Large intestine (tissue), 3 donors: ENCODE data around the gene STT3A. TPM values are rescaled to one million over a fixed set of nuclear protein-coding genes. Genes with fewer than 3 reads are reported as not detected.

ENCODE experiments used
- DNase-seq, 2 donors: peaks; one replicate each; pipeline versions ENCODE4 v3.0.0 to v3.0.0-alpha.2; 2013
- H3K27ac ChIP-seq: one replicate; pipeline ENCODE4 v1.5.1; 2013; ENCODE audit warnings: low read length
- H3K27me3 ChIP-seq: 2 replicates; pipeline ENCODE4 v1.6.1; 2013; ENCODE audit warnings: low read length; ENCODE audit not compliant: control insufficient read depth, insufficient read depth
- H3K36me3 ChIP-seq: 2 replicates; pipeline ENCODE4 v1.6.1; 2013; ENCODE audit warnings: low read length; ENCODE audit not compliant: control insufficient read depth, insufficient read depth
- H3K4me1 ChIP-seq: one replicate; pipeline ENCODE4 v1.6.1; 2013; ENCODE audit warnings: low read length; ENCODE audit not compliant: control insufficient read depth, insufficient read depth
- H3K4me3 ChIP-seq: one replicate; pipeline ENCODE4 v1.5.1; 2013; ENCODE audit warnings: low read length
- H3K9me3 ChIP-seq: one replicate; pipeline ENCODE4 v1.6.1; 2013; ENCODE audit warnings: mild to moderate bottlenecking, low read depth, low read length, moderate library complexity; ENCODE audit not compliant: control insufficient read depth
- WGBS: methylation state at CpG from one replicate; pipeline ENCODE4 v1.1.5; 2013; ENCODE audit warnings: low lambda C conversion rate; ENCODE audit not compliant: insufficient coverage; 5-methylcytosine and 5-hydroxymethylcytosine counted together
- polyA plus RNA-seq: library from polyadenylated mRNA; unstranded; fragments of 120-200 nt; gene quantifications from one replicate; pipeline ENCODE4 v1.2.1, GENCODE V29; 2013

The STT3A gene
- polyA plus RNA-seq, 1 donor, result 183 TPM

- DNase-seq, result no peak
- no peaks in the 10 kb centered on the region for H3K9me3 ChIP-seq
- no CpG with 5 or more reads among the region's 1 CpG for WGBS
Observed at GRCh38 chr11:125585487-125585886, 7.2 kb upstream of the STT3A start.

GRCh38 chr11:125586623-125587022 is 6.0 kb upstream of the STT3A start:
- Histone ChIP-seq H3K4me3 (no peak overlapping the region), H3K27ac (no peak overlapping the region), H3K27me3 (no peaks in the 10 kb centered on the region), H3K9me3 (no peaks in the 10 kb centered on the region), H3K4me1 (no peaks in the 10 kb centered on the region), H3K36me3 (peaks cover 24% of the 10 kb centered on the region)
- no peak for DNase-seq
- WGBS, result no CpG with 5 or more reads among the region's 3 CpGs

More at GRCh38 chr11:125585487-125585886, 7.2 kb upstream of the STT3A start:
- Histone ChIP-seq H3K27ac (no peak overlapping the region), H3K27me3 (no peaks in the 10 kb centered on the region), H3K4me3 (no peak overlapping the region), H3K4me1 (no peaks in the 10 kb centered on the region), H3K36me3 (peaks cover 30% of the 10 kb centered on the region)

GRCh38 chr11:125587480-125587879 is 5.2 kb upstream of the STT3A start:
- no peak overlapping the region for H3K27ac ChIP-seq
- WGBS, result 100% methylated on average over 1 of the region's 1 CpG
- H3K4me3 ChIP-seq, result no peak overlapping the region
- H3K36me3 ChIP-seq, result peaks cover 17% of the 10 kb centered on the region
- H3K27me3 ChIP-seq, result no peaks in the 10 kb centered on the region
- no peaks in the 10 kb centered on the region for H3K4me1 ChIP-seq
- DNase-seq, result no peak
- H3K9me3 ChIP-seq, result no peaks in the 10 kb centered on the region

GRCh38 chr11:125588505-125588904 is 4.1 kb upstream of the STT3A start:
- no peaks in the 10 kb centered on the region for H3K27me3 ChIP-seq
- no peaks in the 10 kb centered on the region for H3K4me1 ChIP-seq
- H3K9me3 ChIP-seq, result no peaks in the 10 kb centered on the region
- DNase-seq, result no peak
- no peak overlapping the region for H3K27ac ChIP-seq
- peaks cover 8% of the 10 kb centered on the region for H3K36me3 ChIP-seq
- no CpG with 5 or more reads among the region's 3 CpGs for WGBS
- H3K4me3 ChIP-seq, result no peak overlapping the region

GRCh38 chr11:125591649-125592304 is 875 bp upstream of the STT3A start:
- Histone ChIP-seq H3K9me3 (no peaks in the 10 kb centered on the region), H3K4me3 (peak overlapping the region; percentile 65), H3K4me1 (no peaks in the 10 kb centered on the region), H3K27ac (peak overlapping the region; percentile 98), H3K36me3 (no peaks in the 10 kb centered on the region), H3K27me3 (no peaks in the 10 kb centered on the region)
- 40% methylated on average over 1 of the region's 30 CpGs for WGBS
- peak in 1 of 2 donors; percentile 7 for DNase-seq

- Histone ChIP-seq H3K4me3 (peak overlapping the region; percentile 87), H3K36me3 (peaks cover 12% of the 10 kb centered on the region), H3K27ac (peak overlapping the region; percentile 86), H3K27me3 (no peaks in the 10 kb centered on the region), H3K4me1 (no peaks in the 10 kb centered on the region), H3K9me3 (no peaks in the 10 kb centered on the region)
- no peak for DNase-seq
- WGBS, result 0% methylated on average over 6 of the region's 18 CpGs
Observed at GRCh38 chr11:125593114-125593820, 615 bp downstream of the STT3A start.

- Histone ChIP-seq H3K27ac (no peak overlapping the region), H3K9me3 (no peaks in the 10 kb centered on the region), H3K27me3 (no peaks in the 10 kb centered on the region), H3K4me3 (no peak overlapping the region), H3K4me1 (no peaks in the 10 kb centered on the region), H3K36me3 (peaks cover 22% of the 10 kb centered on the region)
- WGBS, result 50% methylated on average over 2 of the region's 3 CpGs
- no peak for DNase-seq
Observed at GRCh38 chr11:125594958-125595357, 2.3 kb downstream of the STT3A start.

- no peak for DNase-seq
- Histone ChIP-seq H3K4me3 (no peak overlapping the region), H3K36me3 (peaks cover 71% of the 10 kb centered on the region), H3K27me3 (no peaks in the 10 kb centered on the region), H3K27ac (no peak overlapping the region), H3K9me3 (no peaks in the 10 kb centered on the region), H3K4me1 (no peaks in the 10 kb centered on the region)
- WGBS, result no CpG with 5 or more reads among the region's 2 CpGs
Observed at GRCh38 chr11:125600663-125601062, 8.0 kb downstream of the STT3A start.

GRCh38 chr11:125603207-125603606 is 10.6 kb downstream of the STT3A start:
- H3K27ac ChIP-seq, result no peak overlapping the region
- H3K4me1 ChIP-seq, result no peaks in the 10 kb centered on the region
- DNase-seq, result no peak
- H3K27me3 ChIP-seq, result no peaks in the 10 kb centered on the region
- H3K36me3 ChIP-seq, result peaks cover 82% of the 10 kb centered on the region
- no peak overlapping the region for H3K4me3 ChIP-seq
- WGBS, result 90% methylated on average over 2 of the region's 3 CpGs
- no peaks in the 10 kb centered on the region for H3K9me3 ChIP-seq

- DNase-seq, result no peak
- Histone ChIP-seq H3K9me3 (no peaks in the 10 kb centered on the region), H3K36me3 (peaks cover 83% of the 10 kb centered on the region), H3K27ac (no peak overlapping the region), H3K4me1 (no peaks in the 10 kb centered on the region), H3K27me3 (no peaks in the 10 kb centered on the region), H3K4me3 (no peak overlapping the region)
Observed at GRCh38 chr11:125605417-125605816, 12.8 kb downstream of the STT3A start.

- 94% methylated on average over 4 of the region's 7 CpGs for WGBS
- no peak overlapping the region for H3K27ac ChIP-seq
- H3K27me3 ChIP-seq, result no peaks in the 10 kb centered on the region
- H3K4me3 ChIP-seq, result no peak overlapping the region
- H3K4me1 ChIP-seq, result no peaks in the 10 kb centered on the region
- H3K9me3 ChIP-seq, result no peaks in the 10 kb centered on the region
- peaks cover 78% of the 10 kb centered on the region for H3K36me3 ChIP-seq
- no peak for DNase-seq
Observed at GRCh38 chr11:125609545-125609944, 16.9 kb downstream of the STT3A start.
